Measurements from ENCODE around the gene C3orf62.

DNA sequence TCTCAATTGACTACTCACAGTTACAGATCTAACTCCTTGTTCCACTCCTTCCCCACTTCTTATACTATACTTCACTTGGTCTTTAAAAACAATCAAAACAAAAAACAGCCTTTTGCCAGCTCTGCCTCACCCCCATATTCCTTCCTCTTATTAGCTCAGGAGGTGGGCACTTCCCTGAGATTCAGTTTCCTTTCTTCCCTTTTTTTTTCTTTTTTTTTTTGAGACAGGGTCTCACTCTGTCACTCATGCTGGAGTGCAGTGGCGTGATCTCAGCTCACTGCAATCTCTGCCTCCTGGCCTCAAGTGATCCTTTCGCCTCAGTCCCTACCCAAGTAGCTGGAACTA, 6.9 kb downstream of the C3orf62 start:
- TF ChIP-seq, protein P1, sequence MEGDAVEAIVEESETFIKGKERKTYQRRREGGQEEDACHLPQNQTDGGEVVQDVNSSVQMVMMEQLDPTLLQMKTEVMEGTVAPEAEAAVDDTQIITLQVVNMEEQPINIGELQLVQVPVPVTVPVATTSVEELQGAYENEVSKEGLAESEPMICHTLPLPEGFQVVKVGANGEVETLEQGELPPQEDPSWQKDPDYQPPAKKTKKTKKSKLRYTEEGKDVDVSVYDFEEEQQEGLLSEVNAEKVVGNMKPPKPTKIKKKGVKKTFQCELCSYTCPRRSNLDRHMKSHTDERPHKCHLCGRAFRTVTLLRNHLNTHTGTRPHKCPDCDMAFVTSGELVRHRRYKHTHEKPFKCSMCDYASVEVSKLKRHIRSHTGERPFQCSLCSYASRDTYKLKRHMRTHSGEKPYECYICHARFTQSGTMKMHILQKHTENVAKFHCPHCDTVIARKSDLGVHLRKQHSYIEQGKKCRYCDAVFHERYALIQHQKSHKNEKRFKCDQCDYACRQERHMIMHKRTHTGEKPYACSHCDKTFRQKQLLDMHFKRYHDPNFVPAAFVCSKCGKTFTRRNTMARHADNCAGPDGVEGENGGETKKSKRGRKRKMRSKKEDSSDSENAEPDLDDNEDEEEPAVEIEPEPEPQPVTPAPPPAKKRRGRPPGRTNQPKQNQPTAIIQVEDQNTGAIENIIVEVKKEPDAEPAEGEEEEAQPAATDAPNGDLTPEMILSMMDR (IDR thresholded peaks at IDR 0.05; ENCODE audit: low read depth, low read length, missing input control), result no peak
- TF ChIP-seq, protein P2, sequence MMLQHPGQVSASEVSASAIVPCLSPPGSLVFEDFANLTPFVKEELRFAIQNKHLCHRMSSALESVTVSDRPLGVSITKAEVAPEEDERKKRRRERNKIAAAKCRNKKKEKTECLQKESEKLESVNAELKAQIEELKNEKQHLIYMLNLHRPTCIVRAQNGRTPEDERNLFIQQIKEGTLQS (IDR thresholded peaks at IDR 0.05), result no peak
- TF ChIP-seq FOXA1 (IDR thresholded peaks at IDR 0.05), result no peak
- TF ChIP-seq, protein P3, sequence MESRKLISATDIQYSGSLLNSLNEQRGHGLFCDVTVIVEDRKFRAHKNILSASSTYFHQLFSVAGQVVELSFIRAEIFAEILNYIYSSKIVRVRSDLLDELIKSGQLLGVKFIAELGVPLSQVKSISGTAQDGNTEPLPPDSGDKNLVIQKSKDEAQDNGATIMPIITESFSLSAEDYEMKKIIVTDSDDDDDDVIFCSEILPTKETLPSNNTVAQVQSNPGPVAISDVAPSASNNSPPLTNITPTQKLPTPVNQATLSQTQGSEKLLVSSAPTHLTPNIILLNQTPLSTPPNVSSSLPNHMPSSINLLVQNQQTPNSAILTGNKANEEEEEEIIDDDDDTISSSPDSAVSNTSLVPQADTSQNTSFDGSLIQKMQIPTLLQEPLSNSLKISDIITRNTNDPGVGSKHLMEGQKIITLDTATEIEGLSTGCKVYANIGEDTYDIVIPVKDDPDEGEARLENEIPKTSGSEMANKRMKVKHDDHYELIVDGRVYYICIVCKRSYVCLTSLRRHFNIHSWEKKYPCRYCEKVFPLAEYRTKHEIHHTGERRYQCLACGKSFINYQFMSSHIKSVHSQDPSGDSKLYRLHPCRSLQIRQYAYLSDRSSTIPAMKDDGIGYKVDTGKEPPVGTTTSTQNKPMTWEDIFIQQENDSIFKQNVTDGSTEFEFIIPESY (IDR thresholded peaks at IDR 0.05), result no peak
